GM18858 (cell line): ENCODE data around the gene KCP.
"Not testable (repeated sequence)": the region's sequence is repeated elsewhere in the genome, so short reads cannot be mapped to it uniquely, and the experiment has no call there.

ENCODE experiments used
- ATAC-seq: cut with Tn5 transposase; IDR thresholded peaks from one replicate; pipeline ENCODE4 v1.9.1; 2021; ENCODE audit not compliant: unreplicated experiment

KCP gene

DNA sequence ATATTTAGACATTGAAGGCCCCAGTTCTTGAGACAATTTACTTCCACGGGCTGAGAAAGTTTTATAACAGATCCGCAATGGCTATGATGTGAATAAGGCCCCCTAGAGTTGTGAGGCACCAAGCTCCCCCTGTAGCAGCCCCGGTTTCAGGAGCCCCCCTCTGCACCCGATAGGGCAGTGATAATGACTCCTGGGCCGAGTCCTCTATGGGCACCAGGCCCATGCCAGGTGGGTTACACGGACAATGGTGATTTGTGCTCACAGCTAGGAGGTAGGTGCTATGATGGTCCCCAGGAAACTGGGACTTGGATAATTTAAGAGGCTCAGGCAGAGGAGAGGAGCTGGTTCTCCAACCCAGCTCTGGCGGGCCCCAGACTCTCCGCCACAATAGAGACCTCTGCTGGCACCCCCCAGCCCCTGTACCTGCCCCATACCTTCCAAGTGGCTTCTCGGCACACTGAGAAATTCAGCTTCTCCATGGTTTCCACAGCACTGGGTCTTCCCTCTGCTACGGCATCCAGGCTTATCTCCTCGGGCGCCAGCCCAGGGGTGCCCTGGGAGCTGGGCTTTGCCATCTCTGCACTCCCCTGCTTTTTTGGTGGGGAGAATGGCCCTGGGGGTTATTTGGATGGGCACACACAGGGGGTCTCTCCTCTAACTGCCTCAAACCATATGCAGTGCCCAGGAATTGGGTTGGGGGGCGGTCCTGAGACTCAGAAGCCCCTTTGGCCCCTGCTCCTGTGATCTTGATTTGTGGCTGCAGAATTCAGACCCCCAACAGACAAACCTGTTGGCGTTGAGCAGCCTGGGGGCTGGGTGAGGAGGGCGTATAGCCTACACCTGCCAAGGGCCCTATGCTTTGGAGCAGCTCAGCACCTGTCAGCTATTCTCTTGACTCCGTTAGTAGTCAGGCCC, 12.2 kb upstream of the KCP start:
- ATAC-seq, result no peak

DNA sequence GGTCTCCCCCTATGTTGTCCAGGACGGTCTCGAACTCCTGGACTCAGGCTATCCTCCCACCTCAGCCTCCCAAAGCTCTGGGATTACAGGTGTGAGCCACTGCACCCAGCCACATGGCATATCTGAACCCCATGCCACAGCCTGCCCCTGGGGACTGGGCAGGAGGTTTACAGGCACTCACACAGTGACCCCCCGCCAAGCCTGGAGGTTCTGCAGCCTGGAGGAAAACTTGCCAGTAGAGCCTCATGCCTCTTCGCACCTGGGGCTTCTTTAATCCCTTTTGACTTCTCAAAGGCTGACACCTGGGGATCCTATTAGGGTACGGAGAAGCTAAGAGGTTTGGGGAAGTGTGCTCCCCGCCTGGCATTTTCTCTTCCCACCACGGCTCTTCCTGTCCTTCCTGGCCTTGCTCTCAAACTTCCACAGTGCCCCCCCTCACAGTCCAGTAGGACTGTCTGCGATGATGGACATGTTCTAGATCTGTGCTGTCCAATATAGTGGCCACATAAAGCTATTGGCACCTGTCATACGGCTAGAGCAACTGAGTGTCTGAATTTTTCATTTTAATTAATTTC, 11.4 kb upstream of the KCP start:
- ATAC-seq, result no peak

DNA sequence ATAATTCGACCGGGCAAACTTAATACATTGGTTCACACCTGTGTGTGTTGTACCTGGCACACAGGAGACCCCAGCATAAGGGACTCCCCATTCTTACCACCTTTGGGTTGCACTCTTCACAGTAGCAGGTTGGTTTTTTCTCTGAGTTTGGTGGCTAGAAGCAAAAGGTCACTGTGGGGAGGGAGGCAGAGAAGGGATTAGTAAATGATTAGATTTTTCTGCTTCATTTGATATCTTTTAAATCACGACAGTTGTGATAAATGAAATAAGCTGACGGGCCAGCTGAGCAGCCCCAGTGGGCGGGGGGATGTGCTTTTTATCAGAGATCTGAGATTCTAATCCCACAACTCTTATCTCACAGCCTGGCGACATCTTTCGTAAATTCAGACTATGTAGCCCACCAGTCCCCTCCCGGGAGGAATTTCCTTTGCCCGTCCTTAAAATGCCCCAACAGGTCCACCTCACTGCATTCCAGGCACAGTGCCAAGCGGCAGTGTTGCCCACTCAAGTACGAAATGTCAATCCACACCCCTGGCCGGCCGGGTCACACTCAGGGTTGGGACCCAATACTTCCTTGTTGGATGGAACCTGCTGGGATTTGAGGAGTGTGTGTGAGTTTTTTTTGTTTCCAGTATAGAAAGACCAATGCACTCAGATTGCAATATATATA, 10.5 kb upstream of the KCP start:
- ATAC-seq, result no peak

DNA sequence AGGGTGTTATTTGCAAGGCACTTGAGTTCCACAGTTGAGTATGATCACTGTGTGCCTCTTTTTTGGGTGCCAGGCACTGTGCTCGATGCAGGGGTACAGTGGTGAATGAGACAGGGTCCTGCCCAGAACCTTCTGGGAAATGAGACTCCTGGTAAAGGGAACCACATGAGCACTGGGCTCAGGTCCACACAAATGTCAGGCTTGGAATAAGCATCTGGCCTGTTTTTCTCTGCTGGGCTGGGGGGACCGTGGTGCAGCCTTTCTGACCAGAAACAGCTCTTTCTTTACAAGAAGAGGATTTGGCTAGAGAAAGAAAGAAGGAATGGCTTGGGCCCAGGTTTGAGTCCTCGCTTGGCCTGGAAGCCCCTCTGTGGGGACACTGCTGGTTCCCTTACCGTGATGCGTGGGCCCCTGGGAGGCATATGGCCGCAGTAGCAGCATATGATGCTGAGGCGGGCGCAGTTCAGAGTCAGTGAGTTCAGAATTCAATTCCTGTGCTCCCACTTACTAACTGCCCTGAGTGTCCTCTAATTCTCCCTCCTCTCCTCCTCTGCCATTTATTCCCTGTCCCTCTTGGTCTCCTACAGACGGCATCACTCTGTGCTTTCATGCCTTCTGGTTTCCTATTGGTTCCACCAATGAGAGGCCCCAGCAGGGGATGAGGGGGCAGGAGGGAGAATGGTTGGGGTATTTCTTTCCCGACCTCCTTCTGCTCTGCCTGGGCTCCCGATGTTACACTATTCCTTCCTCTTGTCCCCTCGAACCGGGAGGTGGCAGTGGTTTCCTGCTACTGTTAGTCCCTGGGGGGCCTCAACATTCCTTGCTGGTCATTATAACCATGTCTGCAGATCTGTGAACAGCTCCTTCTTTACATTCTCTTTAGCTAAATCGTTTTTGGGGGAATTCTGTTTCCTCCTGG, 9.6 kb upstream of the KCP start:
- ATAC-seq, result no peak

DNA sequence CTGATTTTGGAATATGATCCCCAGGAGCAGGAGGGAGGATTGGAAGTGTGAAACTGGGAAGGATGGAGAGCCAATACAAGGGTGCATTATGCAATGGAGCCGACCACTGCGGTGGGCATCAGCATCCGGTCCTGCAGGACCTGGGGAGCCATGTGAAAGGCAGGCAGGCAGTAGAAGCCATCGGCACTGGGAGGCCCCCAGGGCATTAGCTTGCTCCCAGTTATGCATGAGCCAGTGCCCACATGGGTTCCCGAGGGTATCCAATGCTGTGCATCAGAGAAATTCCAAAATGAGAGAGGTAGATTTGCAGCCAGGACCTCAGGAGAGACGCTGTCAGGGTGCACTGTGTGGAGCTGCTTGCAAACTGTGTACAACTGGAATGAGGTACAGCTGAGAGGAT, 8.7 kb upstream of the KCP start:
- no peak for ATAC-seq

GRCh38 chr7:128918016-128918665, 7.6 kb upstream of the KCP start:
- ATAC-seq, result no peak

GRCh38 chr7:128917122-128917521, 6.6 kb upstream of the KCP start:
- no peak for ATAC-seq

- ATAC-seq, result no peak
Observed at GRCh38 chr7:128916643-128916915, 6.1 kb upstream of the KCP start.

DNA sequence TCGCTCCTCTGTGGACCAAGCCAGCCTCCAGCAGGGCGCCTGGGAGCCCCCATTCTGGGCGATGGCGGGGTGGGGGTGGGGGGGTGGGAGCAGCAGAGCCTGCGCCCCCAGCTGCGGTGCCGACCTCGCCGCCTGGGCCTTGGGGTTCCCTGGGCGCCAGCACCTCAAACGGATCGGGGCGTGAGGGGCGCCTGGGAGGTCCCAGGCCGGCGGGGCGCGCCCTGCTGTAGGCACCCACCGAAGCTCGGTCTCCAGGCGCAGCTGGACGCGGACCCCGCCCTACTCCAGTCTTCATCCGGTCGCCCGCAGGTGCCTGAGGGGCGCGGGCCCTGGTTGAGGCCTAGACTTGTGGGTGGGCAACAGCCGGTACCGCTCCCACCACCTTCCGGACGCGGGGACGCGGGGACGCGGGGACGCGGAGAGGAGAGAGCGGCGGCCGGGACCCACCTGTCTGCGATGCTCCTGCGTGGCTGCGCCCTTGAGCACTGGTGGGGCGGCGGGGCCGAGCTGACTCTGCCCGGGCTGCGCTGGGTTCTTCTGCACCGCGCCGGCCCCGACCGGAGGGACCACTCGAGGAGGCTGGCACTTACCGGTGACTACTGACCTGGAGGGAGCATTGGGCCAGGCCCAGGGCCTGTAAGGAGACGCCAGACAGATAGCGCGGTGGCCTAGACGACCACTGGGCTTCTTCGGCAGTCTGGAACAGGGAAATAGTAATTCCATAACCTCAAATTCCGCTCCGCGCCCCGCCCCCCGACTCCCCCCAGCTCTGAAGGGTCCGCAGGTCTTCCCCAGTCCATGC, 5.5 kb upstream of the KCP start:
- no peak for ATAC-seq

GRCh38 chr7:128915271-128915819, 4.8 kb upstream of the KCP start:
- ATAC-seq, result no peak

DNA sequence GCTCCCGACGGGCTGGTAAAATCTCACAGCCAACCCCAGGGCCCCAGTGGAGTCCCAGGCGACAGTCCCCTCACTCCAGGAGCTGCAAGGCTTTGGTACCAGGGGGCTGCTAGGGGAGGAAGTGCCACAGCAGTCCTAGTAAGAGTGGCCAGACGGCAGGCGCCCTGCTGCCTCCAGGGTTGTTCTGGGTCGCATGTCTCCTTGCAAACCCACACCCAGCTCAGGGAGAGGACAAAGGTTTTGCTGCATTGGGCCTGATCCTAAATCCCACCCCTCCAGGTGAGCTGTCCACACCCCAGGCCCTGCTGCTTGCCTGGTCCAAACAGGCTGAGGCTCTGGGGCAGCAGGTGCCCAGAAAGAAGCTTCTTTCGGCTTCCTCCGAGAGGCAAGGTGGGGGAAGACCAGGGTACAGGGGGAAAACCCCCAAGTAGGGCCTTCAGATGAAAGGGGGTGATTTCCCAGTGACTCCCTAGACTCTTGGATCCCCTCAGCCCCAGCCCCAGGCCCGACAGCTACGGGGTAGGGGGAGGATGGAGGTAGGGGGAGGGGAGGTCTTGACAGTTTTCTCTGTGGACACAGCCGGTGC, 4.2 kb upstream of the KCP start:
- ATAC-seq, result no peak

- ATAC-seq, result no peak
Observed at GRCh38 chr7:128913870-128914565, 3.5 kb upstream of the KCP start.

DNA sequence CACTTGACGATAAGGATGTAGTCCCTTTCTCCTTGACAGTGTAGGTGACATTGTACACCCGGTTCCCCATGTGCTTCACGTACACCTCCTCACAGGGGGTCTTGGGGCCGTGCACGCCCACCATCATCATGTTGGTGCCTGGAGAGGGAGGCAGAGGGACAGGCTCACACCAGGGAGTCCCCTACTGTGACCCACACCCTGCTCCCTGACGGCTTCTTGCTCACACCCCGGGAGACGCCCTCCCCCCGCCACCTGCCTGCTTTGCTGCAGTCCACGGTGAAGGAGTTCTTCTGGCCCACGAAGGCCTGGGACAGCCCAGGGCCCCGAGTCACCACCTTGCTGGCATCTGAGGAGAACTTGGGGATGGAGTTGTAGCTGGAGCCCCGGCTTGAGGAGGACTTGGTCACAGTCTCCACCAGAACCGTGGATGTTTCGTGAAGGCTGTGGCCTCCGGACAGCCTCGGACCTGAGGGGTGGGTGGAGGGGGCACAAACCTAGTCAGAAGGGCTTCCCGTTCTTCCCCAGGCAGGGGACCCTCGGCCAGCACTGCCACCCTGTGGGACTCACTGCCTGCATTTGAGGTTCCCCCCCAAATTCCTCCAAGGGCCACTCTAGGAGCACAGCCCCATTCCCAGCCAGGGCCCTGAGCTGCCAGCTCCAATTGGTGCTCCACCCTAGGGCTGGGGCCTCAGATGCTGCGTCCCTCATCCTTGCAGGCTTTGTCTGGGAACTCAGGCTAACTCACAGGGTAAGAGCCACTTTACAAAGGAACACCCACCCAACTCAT, 2.4 kb upstream of the KCP start:
- not testable (repeated sequence) for ATAC-seq

- ATAC-seq, result no peak
Observed at GRCh38 chr7:128912281-128912680, 1.8 kb upstream of the KCP start.

DNA sequence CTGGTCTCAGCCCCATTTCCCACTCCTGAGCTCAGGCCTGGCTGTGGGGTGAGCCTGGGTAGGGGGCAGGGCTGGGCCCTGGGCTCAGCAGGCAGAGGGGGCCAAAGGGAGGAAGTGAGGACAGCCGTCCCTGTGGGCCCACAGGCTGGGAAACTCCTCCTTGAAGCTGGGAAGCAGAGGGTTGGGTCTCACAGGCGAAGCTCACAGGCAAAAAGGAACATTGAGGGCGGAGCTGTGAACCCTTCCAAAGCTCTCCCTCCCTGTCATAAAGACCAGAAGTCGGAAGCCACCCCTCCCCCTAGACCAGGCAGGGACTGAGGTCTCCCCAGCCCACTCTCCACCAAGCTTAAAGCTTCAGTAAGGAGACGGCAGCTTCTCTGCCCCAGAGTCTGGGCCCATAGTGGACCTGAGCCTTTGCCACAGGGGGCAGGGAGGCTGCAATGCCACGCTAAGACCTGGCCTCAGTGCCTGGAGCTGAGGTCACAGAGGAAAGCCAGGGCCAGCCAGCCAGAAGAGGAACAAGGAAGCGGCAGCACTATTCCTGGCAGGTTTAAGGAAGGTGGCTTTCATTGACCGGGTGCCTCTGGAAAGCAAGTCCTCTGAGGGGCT, 1.0 kb upstream of the KCP start:
- no peak for ATAC-seq

- no peak for ATAC-seq
Observed at GRCh38 chr7:128909625-128910568, 612 bp downstream of the KCP start.
